Fibroblast of mammary gland (primary cell): ENCODE measurements around the gene ITM2B.
"Not testable (repeated sequence)": the region's sequence is repeated elsewhere in the genome, so short reads cannot be mapped to it uniquely, and the experiment has no call there.

Source experiments
- DNase-seq: peaks from one replicate; pipeline ENCODE4 v3.0.0-alpha.2; 2010; ENCODE audit warnings: low read depth
- H3K4me3 ChIP-seq: 2 replicates; pipeline ENCODE4 v1.5.1; 2011; ENCODE audit warnings: low read depth, mild to moderate bottlenecking, low read length, moderate library complexity; ENCODE audit not compliant: control insufficient read depth
- TF ChIP-seq, protein P1 (sequence below): conservative IDR thresholded peaks from 2 replicates; pipeline ENCODE4 v1.5.1; 2011; ENCODE audit warnings: low read depth, low read length, inconsistent platforms; ENCODE audit not compliant: control insufficient read depth, insufficient read depth

ITM2B gene

DNA sequence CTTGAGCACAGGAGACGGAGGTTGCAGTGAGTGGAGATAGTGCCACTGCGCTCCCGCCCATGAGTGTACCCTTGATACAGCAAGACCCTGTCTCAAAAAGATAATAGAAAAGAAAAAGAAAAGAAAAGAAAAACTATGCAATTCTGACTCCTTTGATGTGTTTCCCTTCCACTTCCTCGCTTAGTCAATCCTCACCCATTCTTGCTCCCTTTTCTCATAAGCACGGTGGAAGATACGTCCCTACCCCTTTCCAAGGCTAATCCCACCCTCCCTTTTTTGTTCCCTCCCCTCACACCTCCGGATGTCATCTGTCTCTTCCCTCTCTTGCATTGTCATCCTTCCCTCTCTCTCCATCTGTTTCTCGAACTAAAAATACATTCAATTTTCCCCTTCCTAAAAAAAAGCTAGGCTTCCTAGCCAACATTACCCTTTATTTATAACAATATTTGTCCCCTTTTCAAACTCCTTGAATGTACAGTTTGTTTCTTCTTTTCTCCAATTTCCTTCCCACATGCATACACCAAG, 40.5 kb upstream of the ITM2B start:
- TF ChIP-seq, protein P1, sequence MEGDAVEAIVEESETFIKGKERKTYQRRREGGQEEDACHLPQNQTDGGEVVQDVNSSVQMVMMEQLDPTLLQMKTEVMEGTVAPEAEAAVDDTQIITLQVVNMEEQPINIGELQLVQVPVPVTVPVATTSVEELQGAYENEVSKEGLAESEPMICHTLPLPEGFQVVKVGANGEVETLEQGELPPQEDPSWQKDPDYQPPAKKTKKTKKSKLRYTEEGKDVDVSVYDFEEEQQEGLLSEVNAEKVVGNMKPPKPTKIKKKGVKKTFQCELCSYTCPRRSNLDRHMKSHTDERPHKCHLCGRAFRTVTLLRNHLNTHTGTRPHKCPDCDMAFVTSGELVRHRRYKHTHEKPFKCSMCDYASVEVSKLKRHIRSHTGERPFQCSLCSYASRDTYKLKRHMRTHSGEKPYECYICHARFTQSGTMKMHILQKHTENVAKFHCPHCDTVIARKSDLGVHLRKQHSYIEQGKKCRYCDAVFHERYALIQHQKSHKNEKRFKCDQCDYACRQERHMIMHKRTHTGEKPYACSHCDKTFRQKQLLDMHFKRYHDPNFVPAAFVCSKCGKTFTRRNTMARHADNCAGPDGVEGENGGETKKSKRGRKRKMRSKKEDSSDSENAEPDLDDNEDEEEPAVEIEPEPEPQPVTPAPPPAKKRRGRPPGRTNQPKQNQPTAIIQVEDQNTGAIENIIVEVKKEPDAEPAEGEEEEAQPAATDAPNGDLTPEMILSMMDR: no peak
- DNase-seq: no peak

DNA sequence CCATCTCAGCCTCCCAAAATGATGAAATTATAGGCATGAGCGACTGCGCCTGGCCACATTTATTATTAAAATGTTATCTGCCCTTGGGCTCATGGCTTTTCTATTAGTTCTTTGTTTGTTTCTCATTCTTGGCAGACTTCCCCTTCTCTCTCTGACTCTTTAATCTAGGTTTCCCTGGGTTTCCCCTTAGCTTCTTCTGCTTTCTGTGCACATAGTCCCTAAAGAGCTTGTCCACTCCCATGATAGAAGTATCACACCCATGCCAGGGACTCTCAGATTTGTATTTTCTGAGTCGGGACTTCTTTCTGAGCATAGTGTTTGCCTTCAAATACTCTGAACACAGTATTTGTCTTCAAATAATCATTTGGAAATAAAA, 38.6 kb upstream of the ITM2B start:
- DNase-seq: no peak
- TF ChIP-seq, protein P1: no peak

More for the DNA sequence above, 40.5 kb upstream of the ITM2B start:
- no peak overlapping the region for H3K4me3 ChIP-seq

DNA sequence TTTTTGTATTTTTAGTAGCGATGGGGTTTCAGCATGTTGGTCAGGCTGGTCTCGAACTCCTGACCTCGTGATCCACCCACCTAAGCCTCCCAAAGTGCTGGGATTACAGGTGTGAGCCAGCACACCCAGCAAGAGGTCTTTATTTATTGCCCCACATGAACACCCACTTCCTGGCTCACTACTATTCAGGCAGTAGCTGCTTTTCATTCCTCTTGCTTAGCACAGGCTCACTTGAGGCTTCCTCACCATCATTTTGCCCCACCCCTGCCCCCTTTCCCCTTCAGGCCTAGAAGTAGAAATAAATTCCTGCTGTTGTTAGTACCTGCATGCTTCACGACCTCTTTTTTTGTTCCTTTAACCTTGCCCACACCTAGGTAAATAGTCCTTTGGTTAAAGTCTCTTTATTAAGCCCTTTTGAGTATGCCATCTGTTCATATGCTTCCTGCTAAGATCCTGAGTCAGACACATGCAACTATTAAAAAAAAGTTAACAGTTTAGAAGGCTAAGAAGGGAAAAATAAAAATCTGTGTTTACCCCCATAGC, 33.5 kb upstream of the ITM2B start:
- DNase-seq: no peak
- TF ChIP-seq, protein P1: no peak
- H3K4me3 ChIP-seq: no peak overlapping the region

More for the DNA sequence above, 38.6 kb upstream of the ITM2B start:
- H3K4me3 ChIP-seq: no peak overlapping the region

DNA sequence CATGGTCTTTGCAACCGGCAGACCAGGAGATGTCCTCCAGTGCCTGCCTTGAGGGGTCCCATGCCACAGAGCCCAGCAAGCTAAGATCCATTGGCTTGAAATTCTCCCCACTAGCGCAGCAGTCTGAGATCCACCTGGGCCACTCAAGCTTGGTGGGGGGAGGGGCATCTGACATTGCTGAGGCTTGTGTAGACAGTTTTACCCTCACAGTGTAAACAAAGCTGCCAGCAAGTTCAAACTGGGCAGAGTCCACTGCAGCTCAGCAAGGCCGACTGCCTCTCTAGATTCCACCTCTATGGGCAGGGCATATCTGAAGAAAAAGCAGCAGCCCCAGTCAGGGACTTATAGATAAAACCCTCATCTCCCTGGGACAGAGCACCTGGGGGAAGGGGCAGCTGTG, 32.0 kb upstream of the ITM2B start:
- DNase-seq: no peak
- no peak overlapping the region for H3K4me3 ChIP-seq
- TF ChIP-seq, protein P1: no peak

DNA sequence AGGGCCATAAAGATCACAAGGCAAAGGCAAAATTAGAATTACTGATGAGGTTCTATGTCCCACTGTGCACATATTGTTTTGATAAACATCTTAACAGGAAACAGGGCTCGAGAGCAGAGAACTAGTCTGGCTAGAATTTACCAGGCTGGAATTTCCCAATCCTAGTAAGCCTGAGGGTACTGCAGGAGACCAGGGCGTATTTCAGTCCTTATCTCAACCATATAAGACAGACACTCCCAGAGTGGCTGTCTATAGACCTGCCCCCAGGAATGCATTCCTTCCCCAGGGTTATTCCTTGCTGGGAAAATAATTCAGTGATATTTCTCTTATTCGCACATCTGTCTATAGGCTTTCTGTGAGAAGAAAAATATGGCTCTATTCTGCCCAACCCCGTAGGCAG, 25.8 kb upstream of the ITM2B start:
- DNase-seq, H3K4me3 ChIP-seq: not testable (repeated sequence)

DNA sequence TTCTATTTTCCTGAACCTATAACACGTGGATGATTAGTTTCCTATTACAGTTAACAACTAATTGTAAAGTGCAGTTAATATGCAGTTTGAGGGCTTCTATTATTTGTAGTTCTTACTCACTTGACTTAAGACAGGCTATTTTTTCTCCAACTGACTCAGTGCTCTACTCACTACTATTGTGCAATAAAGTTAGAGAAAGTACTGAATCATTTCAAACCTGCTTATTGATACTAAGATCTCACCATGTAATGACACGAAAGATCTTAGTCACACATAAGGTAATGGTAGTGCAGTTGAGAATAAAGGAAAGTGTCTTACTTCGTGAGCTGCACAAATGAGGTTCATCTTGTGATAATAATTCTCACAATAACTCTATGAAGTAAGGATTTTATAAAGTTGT, 22.8 kb upstream of the ITM2B start:
- peak; percentile 90 for DNase-seq

DNA sequence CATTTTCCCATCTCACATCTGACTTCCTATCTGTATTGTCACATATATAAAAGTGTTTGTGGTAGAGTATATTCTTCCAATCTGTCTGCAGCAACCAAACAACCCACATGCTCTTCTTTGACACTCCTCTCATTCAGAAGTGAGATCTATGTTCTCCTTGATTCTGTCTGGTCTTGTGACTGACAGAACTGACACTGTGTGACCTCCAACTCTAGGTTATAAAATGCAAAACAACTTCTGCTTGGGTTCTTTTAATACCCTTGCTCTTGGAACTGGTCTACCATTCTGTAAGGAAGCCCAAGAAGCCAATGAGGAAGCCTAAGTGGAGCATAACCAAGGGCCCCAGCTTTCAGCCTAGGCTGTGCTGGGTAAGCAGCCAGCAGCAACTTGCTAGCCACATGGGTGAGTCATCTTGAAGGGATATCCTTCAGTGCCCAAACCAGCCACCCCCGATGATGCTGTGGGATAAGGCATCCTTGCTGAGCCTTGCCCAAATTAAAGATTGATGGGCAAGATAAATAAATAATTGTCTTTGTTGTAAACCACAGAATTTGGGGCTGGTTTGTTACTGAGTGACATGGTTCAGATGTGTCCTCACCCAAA, 18.4 kb upstream of the ITM2B start:
- TF ChIP-seq, protein P1: no peak
- DNase-seq: no peak
- H3K4me3 ChIP-seq: no peak overlapping the region

More for the DNA sequence above, 22.8 kb upstream of the ITM2B start:
- TF ChIP-seq, protein P1: no peak
- H3K4me3 ChIP-seq: no peak overlapping the region

DNA sequence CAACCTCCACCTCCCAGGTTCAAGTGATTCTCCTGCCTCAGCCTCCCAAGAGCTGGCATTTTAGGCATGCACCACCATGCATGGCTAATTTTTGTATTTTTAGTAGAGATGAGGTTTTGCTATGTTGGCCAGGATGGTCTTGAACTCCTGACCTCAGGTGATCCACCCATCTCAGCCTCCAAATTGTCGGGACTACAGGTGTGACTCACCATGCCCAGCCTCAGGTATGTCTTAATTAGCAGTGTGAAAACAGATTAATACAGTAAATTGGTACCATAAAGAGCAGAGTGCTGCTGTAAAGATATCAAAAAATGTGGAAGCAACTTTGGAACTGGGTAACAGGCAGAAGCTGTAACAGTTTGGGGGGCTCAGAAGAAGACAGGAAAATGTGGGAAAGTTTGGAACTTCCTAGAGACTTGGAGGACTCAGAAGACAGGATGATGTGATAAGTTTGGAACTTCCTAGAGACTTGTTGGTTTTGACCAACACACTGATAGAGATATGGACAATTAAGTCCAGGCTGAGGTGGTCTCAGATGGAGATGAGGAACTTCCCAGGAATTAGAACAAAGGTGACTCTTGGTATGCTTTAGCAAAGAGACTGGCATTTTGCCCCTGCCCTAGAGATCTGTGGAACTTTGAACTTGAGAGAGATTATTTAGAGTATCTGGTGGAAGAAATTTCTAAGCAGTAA, 17.3 kb upstream of the ITM2B start:
- not testable (repeated sequence) for DNase-seq, H3K4me3 ChIP-seq
